Mesothelial cell of epicardium (in vitro differentiated cells): ENCODE data around the gene TBC1D17. TPM values are rescaled to one million over a fixed set of nuclear protein-coding genes. Genes with fewer than 3 reads are reported as not detected.

Experiments used
- DNase-seq, 2 experiments: peaks; one replicate each; pipeline ENCODE4 v3.0.0; 2021; ENCODE audit warnings: low spot score in 2 of 2; ENCODE audit not compliant: unreplicated experiment in 2 of 2
- H3K27ac Mint-ChIP-seq: 2 replicates; pipeline ENCODE4 v1.8.0; 2021; ENCODE audit warnings: mixed read lengths
- H3K27me3 Mint-ChIP-seq: 2 replicates; pipeline ENCODE4 v1.8.0; 2021; ENCODE audit warnings: low read depth, mixed read lengths
- H3K36me3 Mint-ChIP-seq: 2 replicates; pipeline ENCODE4 v1.8.0; 2021; ENCODE audit warnings: mixed read lengths
- H3K4me1 Mint-ChIP-seq: 2 replicates; pipeline ENCODE4 v1.8.0; 2021; ENCODE audit warnings: mixed read lengths
- H3K4me3 Mint-ChIP-seq: 2 replicates; pipeline ENCODE4 v1.8.0; 2021; ENCODE audit warnings: mild to moderate bottlenecking, moderate library complexity, mixed read lengths
- H3K9me3 Mint-ChIP-seq: 2 replicates; pipeline ENCODE4 v1.8.0; 2021; ENCODE audit warnings: mixed read lengths
- total RNA-seq: library from RNA; stranded (reverse); gene quantifications from 3 replicates; pipeline ENCODE4 v1.2.1, GENCODE V29; 2021
- TF ChIP-seq, protein P1 (sequence below): fragments of 200-600 bp; sonication (generic); IDR thresholded peaks from one replicate; pipeline ENCODE4 v1.5.0; 2021; ENCODE audit warnings: antibody characterized with exemption; ENCODE audit not compliant: unreplicated experiment

The TBC1D17 gene
- 46.8 to 53.7 TPM (median 49.7 TPM) in 3 replicates for total RNA-seq

GRCh38 chr19:49877020-49877878 lies at the start of gene TBC1D17, which contains the start of gene AKT1S1:
Gene TBC1D17 (plus strand): TSS chr19:49877702. CDS start chr19:49877724, 22 bp downstream.
Gene AKT1S1 (minus strand): TSS chr19:49877355. CDS start chr19:49873295, 4,060 bp downstream.
- Mint-ChIP-seq H3K27me3 (no peaks in the 10 kb centered on the region), H3K27ac (no peak within 1 kb of the TSS), H3K36me3 (peaks cover 17% of the 10 kb centered on the region), H3K4me1 (peaks cover 21% of the 10 kb centered on the region), H3K9me3 (no peaks in the 10 kb centered on the region), H3K4me3 (no peak within 1 kb of the TSS)
- peak; percentile 97 to 98 for DNase-seq
- TF ChIP-seq, protein P1, sequence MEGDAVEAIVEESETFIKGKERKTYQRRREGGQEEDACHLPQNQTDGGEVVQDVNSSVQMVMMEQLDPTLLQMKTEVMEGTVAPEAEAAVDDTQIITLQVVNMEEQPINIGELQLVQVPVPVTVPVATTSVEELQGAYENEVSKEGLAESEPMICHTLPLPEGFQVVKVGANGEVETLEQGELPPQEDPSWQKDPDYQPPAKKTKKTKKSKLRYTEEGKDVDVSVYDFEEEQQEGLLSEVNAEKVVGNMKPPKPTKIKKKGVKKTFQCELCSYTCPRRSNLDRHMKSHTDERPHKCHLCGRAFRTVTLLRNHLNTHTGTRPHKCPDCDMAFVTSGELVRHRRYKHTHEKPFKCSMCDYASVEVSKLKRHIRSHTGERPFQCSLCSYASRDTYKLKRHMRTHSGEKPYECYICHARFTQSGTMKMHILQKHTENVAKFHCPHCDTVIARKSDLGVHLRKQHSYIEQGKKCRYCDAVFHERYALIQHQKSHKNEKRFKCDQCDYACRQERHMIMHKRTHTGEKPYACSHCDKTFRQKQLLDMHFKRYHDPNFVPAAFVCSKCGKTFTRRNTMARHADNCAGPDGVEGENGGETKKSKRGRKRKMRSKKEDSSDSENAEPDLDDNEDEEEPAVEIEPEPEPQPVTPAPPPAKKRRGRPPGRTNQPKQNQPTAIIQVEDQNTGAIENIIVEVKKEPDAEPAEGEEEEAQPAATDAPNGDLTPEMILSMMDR: no peak

- Mint-ChIP-seq H3K27me3 (no peaks in the 10 kb centered on the region), H3K4me1 (no peaks in the 10 kb centered on the region), H3K36me3 (peaks cover 14% of the 10 kb centered on the region), H3K27ac (no peak overlapping the region), H3K9me3 (no peaks in the 10 kb centered on the region), H3K4me3 (no peak overlapping the region)
- DNase-seq: no peak
- TF ChIP-seq, protein P1: no peak
These were observed 48.3 kb upstream of the TBC1D17 start for GRCh38 chr19:49829200-49829599.

DNA sequence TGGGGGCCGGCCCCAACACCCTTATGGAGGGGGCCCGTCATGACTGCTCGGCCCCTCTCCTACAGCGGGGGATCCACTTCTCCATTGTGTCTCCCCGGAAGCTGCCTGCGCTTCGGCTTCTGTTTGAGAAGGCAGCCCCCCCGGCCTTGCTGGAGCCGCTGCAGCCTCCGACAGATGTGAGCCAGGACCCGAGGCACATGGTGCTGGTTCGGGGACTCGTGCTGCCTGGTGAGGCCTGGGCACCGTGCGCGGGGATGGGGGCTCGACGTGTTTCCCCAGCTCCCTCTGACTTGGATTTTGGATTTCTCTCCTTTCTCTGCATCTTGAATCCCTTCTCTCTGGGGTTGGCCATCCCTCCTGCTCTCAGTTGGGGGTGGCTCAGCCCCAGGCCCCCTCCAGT lies 47.8 kb upstream of the TBC1D17 start:
- Mint-ChIP-seq H3K27me3 (no peaks in the 10 kb centered on the region), H3K27ac (no peak overlapping the region), H3K36me3 (peaks cover 16% of the 10 kb centered on the region), H3K4me1 (no peaks in the 10 kb centered on the region), H3K4me3 (no peak overlapping the region), H3K9me3 (no peaks in the 10 kb centered on the region)
- TF ChIP-seq, protein P1: no peak
- no peak for DNase-seq

GRCh38 chr19:49830766-49831165 lies 46.7 kb upstream of the TBC1D17 start:
- Mint-ChIP-seq H3K4me3 (no peak overlapping the region), H3K9me3 (no peaks in the 10 kb centered on the region), H3K4me1 (no peaks in the 10 kb centered on the region), H3K36me3 (peaks cover 18% of the 10 kb centered on the region), H3K27me3 (no peaks in the 10 kb centered on the region), H3K27ac (no peak overlapping the region)
- TF ChIP-seq, protein P1: no peak
- no peak for DNase-seq

- no peaks in the 10 kb centered on the region for H3K27me3 Mint-ChIP-seq
- H3K4me1 Mint-ChIP-seq: no peaks in the 10 kb centered on the region
- H3K36me3 Mint-ChIP-seq: peaks cover 14% of the 10 kb centered on the region
- no peak for DNase-seq
- H3K9me3 Mint-ChIP-seq: no peaks in the 10 kb centered on the region
- no peak overlapping the region for H3K27ac Mint-ChIP-seq
- TF ChIP-seq, protein P1: no peak
- H3K4me3 Mint-ChIP-seq: no peak overlapping the region
These were observed 45.9 kb upstream of the TBC1D17 start for GRCh38 chr19:49831592-49831991.
